GM10248 (cell line): ENCODE data around the gene ACBD3.

Experiments used
- CTCF ChIA-PET: fragments of 300-600 bp; sonication (Branson Sonifier 250); formaldehyde crosslinking; extraction: SDS; loops from one replicate; lab custom pipeline; 2021; ENCODE audit warnings: antibody characterized with exemption; lab: Yijun Ruan, JAX
- POLR2A ChIA-PET: fragments of 350-650 bp; sonication (Branson Sonifier 250); formaldehyde crosslinking; extraction: SDS; loops from one replicate; lab custom pipeline; 2020; ENCODE audit warnings: antibody characterized with exemption; lab: Yijun Ruan, JAX
- DNase-seq: peaks from one replicate; pipeline ENCODE4 v3.0.0; 2012; ENCODE audit errors: extremely low spot score
- CTCF ChIP-seq: IDR thresholded peaks from 2 replicates; pipeline ENCODE4 v1.5.1; 2012; ENCODE audit warnings: mild to moderate bottlenecking, low read depth; ENCODE audit errors: extremely low read depth, missing control alignments, control extremely low read depth

Gene ACBD3

GRCh38 chr1:226187380-226187779, 839 bp upstream of the ACBD3 start:
- POLR2A ChIA-PET, result no interaction called here

GRCh38 chr1:226187019-226187322, 430 bp upstream of the ACBD3 start:
- no peak for DNase-seq
- POLR2A ChIA-PET, result no interaction called here
- TF ChIP-seq CTCF, result no peak
- CTCF ChIA-PET, result interaction anchor here (1.0 kb wide), 1 partner anchor 10 kb away, joined by 4 read pairs; no protein-coding TSS in a partner anchor

More at GRCh38 chr1:226187380-226187779, 839 bp upstream of the ACBD3 start:
- CTCF ChIA-PET, result interaction anchor here (1.0 kb wide), 1 partner anchor 10 kb away, joined by 4 read pairs; no protein-coding TSS in a partner anchor
- no peak for DNase-seq
- no peak for TF ChIP-seq CTCF

- no peak for TF ChIP-seq CTCF
- no peak for DNase-seq
- POLR2A ChIA-PET, result interaction anchor here (0.6 to 0.7 kb wide), 2 partner anchors 58 to 1541 kb away, joined by 7 to 10 read pairs; no protein-coding TSS in a partner anchor
- CTCF ChIA-PET, result interaction anchor here (1.2 to 2.7 kb wide), 6 partner anchors 12 to 195 kb away, joined by 3 to 19 read pairs (median 6); no protein-coding TSS in a partner anchor
Observed at GRCh38 chr1:226185141-226186036, 1.2 kb downstream of the ACBD3 start.

GRCh38 chr1:226181996-226182714, 4.4 kb downstream of the ACBD3 start:
- ChIA-PET POLR2A (interaction anchor here (0.7 kb wide), 2 partner anchors 405 to 450 kb away, joined by 3 to 5 read pairs; partner anchors contain the start of gene SRP9), CTCF (interaction anchor here (0.7 to 5.2 kb wide), 16 partner anchors 10 to 226 kb away, joined by 3 to 55 read pairs (median 6); partner anchors contain the start of genes LIN9 and PARP1)
- peak; percentile 30 for DNase-seq
- TF ChIP-seq CTCF, result peak; percentile 30

- no peak for TF ChIP-seq CTCF
- DNase-seq, result no peak
- CTCF ChIA-PET, result interaction anchor here (1.8 to 1.9 kb wide), 2 partner anchors 11 to 21 kb away, joined by 4 to 8 read pairs; no protein-coding TSS in a partner anchor
- POLR2A ChIA-PET, result interaction anchor here (0.6 to 0.7 kb wide), 3 partner anchors 26 to 44 kb away, joined by 3 to 4 read pairs (median 4); no protein-coding TSS in a partner anchor
Observed at GRCh38 chr1:226176870-226177269, 9.7 kb downstream of the ACBD3 start.

- no peak for TF ChIP-seq CTCF
- no peak for DNase-seq
- ChIA-PET CTCF (interaction anchor here (0.7 to 1.0 kb wide), 2 partner anchors 9 to 135 kb away, joined by 3 read pairs; no protein-coding TSS in a partner anchor), POLR2A (no interaction called here)
Observed at GRCh38 chr1:226172589-226172988, 14.0 kb downstream of the ACBD3 start.
